SK-N-SH treated with all-trans-retinoic acid at 6 μM for 48 hours (cell line): ENCODE measurements around the gene ASB6.

ENCODE experiments used
- ATAC-seq: fragments of 200-7000 bp; cut with Tn5 transposase; 3 replicates; pipeline ENCODE4 v1.9.1; 2020; ENCODE audit warnings: mild to moderate bottlenecking, moderate library complexity
- ARNTL ChIP-seq: fragments of 450-650 bp; formaldehyde crosslinking; IDR thresholded peaks from 2 replicates; pipeline ENCODE4 v1.5.0; 2020; ENCODE audit warnings: low read depth, mild to moderate bottlenecking, moderate library complexity, borderline replicate concordance
- BACH2 ChIP-seq: fragments of 250-450 bp; sonication (Bioruptor Pico); IDR thresholded peaks from 2 replicates; pipeline ENCODE4 v1.9.0; 2021; ENCODE audit warnings: mild to moderate bottlenecking, borderline replicate concordance
- CSDC2 ChIP-seq: fragments of 250-450 bp; sonication (Bioruptor Pico); IDR thresholded peaks from 2 replicates; pipeline ENCODE4 v1.5.0; 2020; ENCODE audit warnings: mild to moderate bottlenecking, moderate library complexity
- ESRRG ChIP-seq: fragments of 250-450 bp; sonication (Bioruptor Pico); IDR thresholded peaks from 2 replicates; pipeline ENCODE4 v1.6.1; 2021; ENCODE audit warnings: mild to moderate bottlenecking
- GLIS3 ChIP-seq: fragments of 250-450 bp; sonication (Bioruptor Pico); IDR thresholded peaks from 2 replicates; pipeline ENCODE4 v1.5.0; 2020; ENCODE audit warnings: mild to moderate bottlenecking, moderate library complexity
- ISL1 ChIP-seq: fragments of 250-450 bp; sonication (Bioruptor Pico); IDR thresholded peaks from 2 replicates; pipeline ENCODE4 v2.1.2; 2022; ENCODE audit warnings: mild to moderate bottlenecking, moderate library complexity
- OSR1 ChIP-seq: fragments of 250-450 bp; sonication (Bioruptor Pico); IDR thresholded peaks from 2 replicates; pipeline ENCODE4 v1.8.0; 2022; ENCODE audit warnings: moderate library complexity, mild to moderate bottlenecking, inconsistent platforms
- PPARA ChIP-seq: fragments of 250-450 bp; sonication (Bioruptor Pico); IDR thresholded peaks from 2 replicates; pipeline ENCODE4 v1.5.0; 2020; ENCODE audit warnings: mild to moderate bottlenecking, borderline replicate concordance
- RARB ChIP-seq: fragments of 250-450 bp; sonication (Bioruptor Pico); IDR thresholded peaks from 2 replicates; pipeline ENCODE4 v1.8.0; 2021; ENCODE audit warnings: mild to moderate bottlenecking, moderate library complexity
- SNAI2 ChIP-seq: fragments of 250-450 bp; sonication (Bioruptor Pico); IDR thresholded peaks from 2 replicates; pipeline ENCODE4 v1.5.0; 2020; ENCODE audit warnings: mild to moderate bottlenecking, moderate library complexity
- TCF4 ChIP-seq: fragments of 250-450 bp; sonication (Bioruptor Pico); IDR thresholded peaks from 2 replicates; pipeline ENCODE4 v1.8.0; 2021; ENCODE audit warnings: mild to moderate bottlenecking, moderate library complexity, borderline replicate concordance
- TOX ChIP-seq: fragments of 250-450 bp; sonication (Bioruptor Pico); IDR thresholded peaks from 2 replicates; pipeline ENCODE4 v1.8.0; 2021; ENCODE audit warnings: mild to moderate bottlenecking, moderate library complexity, borderline replicate concordance
- ZC3H10 ChIP-seq: fragments of 250-450 bp; sonication (Bioruptor Pico); IDR thresholded peaks from 2 replicates; pipeline ENCODE4 v1.5.1; 2021; ENCODE audit warnings: mild to moderate bottlenecking, moderate library complexity
- ZFP3 ChIP-seq: fragments of 250-450 bp; sonication (Bioruptor Pico); IDR thresholded peaks from 2 replicates; pipeline ENCODE4 v1.5.0; 2020; ENCODE audit warnings: mild to moderate bottlenecking, moderate library complexity
- ZFP30 ChIP-seq: fragments of 450-650 bp; formaldehyde crosslinking; IDR thresholded peaks from 2 replicates; pipeline ENCODE4 v1.5.0; 2022; ENCODE audit warnings: mild to moderate bottlenecking, moderate library complexity
- ZNF565 ChIP-seq: fragments of 450-650 bp; formaldehyde crosslinking; conservative IDR thresholded peaks from 2 replicates; pipeline ENCODE4 v1.5.0; 2020; ENCODE audit warnings: low read depth, mild to moderate bottlenecking, moderate library complexity
- ZNF70 ChIP-seq: fragments of 450-650 bp; formaldehyde crosslinking; IDR thresholded peaks from 2 replicates; pipeline ENCODE4 v1.5.0; 2020; ENCODE audit warnings: mild to moderate bottlenecking, moderate library complexity
- ZNF8 ChIP-seq: fragments of 450-650 bp; formaldehyde crosslinking; IDR thresholded peaks from 2 replicates; pipeline ENCODE4 v1.5.0; 2020; ENCODE audit warnings: mild to moderate bottlenecking, moderate library complexity
- TF ChIP-seq, protein P1 (sequence below): fragments of 250-450 bp; sonication (Bioruptor Pico); IDR thresholded peaks from 2 replicates; pipeline ENCODE4 v1.5.0; 2020; ENCODE audit warnings: mild to moderate bottlenecking, moderate library complexity
- TF ChIP-seq, protein P2 (sequence below): fragments of 250-450 bp; sonication (Bioruptor Pico); IDR thresholded peaks from 2 replicates; pipeline ENCODE4 v1.8.0; 2021; ENCODE audit warnings: low read depth, mild to moderate bottlenecking, moderate library complexity, borderline replicate concordance
- TF ChIP-seq, protein P3 (sequence below): fragments of 250-450 bp; sonication (Bioruptor Pico); IDR thresholded peaks from 2 replicates; pipeline ENCODE4 v1.8.0; 2020; ENCODE audit warnings: mild to moderate bottlenecking, moderate library complexity, borderline replicate concordance

Gene ASB6

DNA sequence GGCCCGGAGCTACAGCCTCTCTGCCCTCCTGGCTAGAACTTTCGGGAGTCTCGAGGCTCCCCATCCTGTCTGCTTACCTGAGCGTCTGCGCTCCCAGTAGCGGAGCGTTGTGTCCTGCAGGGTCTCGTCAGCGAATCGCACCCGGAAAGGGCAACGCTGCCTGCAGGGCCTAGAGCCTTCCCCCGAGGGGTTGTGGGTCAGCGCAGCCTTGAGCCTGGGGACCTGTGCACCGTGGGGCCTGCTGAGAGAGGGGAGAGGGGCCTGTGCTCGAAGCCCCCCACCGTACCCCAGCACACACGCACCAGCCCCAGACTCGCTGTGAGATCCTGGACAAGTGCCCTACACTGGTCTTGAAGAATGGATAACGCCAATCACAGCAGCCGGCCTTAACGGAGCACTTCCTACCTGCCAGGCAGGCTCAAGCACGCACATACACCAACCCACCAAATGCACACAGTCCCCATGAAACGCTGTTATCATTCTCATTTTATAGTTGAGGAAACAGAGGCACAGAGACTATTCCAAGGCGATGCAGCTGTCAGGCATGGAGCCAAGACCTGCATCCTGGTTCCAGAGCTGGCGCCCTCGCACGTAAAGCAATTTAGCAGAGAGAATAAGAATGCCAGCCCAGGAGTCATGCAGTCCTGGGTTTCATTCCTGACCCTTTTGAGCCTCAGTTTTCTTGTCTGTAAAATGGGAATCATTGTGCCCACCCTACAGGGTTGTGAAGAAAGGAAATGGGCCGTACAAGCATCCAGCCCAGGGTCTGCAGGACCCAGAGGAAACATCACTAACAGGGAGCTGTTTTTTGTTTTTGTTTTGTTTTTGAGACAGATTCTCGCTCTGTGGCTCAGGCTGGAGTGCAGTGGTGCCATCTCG, 26.3 kb downstream of the ASB6 start:
- no peak for ATAC-seq
- TF ChIP-seq TOX (CRISPR knock-in tag) (no peak), ZC3H10 (CRISPR knock-in tag) (no peak), CSDC2 (no peak), ZNF8 (CRISPR knock-in tag) (no peak)
- TF ChIP-seq, protein P1, sequence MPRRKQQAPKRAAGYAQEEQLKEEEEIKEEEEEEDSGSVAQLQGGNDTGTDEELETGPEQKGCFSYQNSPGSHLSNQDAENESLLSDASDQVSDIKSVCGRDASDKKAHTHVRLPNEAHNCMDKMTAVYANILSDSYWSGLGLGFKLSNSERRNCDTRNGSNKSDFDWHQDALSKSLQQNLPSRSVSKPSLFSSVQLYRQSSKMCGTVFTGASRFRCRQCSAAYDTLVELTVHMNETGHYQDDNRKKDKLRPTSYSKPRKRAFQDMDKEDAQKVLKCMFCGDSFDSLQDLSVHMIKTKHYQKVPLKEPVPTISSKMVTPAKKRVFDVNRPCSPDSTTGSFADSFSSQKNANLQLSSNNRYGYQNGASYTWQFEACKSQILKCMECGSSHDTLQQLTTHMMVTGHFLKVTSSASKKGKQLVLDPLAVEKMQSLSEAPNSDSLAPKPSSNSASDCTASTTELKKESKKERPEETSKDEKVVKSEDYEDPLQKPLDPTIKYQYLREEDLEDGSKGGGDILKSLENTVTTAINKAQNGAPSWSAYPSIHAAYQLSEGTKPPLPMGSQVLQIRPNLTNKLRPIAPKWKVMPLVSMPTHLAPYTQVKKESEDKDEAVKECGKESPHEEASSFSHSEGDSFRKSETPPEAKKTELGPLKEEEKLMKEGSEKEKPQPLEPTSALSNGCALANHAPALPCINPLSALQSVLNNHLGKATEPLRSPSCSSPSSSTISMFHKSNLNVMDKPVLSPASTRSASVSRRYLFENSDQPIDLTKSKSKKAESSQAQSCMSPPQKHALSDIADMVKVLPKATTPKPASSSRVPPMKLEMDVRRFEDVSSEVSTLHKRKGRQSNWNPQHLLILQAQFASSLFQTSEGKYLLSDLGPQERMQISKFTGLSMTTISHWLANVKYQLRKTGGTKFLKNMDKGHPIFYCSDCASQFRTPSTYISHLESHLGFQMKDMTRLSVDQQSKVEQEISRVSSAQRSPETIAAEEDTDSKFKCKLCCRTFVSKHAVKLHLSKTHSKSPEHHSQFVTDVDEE (CRISPR knock-in tag), result no peak

DNA sequence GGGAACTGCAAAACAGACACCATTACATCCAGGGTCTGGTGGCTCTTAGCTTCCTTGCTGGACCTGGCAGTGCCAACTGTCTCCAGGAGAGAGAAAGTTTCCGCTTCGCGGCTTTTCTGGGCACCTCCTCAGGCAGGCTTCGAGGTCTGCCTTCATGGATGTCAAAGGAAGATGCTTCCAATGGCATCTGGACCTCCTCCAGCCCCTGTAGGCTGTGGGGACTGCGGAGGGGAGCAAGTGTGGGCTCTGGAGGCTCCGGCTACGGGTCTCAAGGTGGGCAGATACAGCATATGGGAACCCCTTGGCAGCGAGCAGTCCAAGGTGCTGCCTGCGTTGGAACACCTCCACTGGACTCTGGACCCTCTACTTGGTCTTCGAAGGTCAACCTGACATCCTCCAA, 27.0 kb downstream of the ASB6 start:
- ATAC-seq, result no peak
- no peak for TF ChIP-seq ZFP30 (CRISPR knock-in tag)
- TF ChIP-seq, protein P1 (CRISPR knock-in tag), result no peak

DNA sequence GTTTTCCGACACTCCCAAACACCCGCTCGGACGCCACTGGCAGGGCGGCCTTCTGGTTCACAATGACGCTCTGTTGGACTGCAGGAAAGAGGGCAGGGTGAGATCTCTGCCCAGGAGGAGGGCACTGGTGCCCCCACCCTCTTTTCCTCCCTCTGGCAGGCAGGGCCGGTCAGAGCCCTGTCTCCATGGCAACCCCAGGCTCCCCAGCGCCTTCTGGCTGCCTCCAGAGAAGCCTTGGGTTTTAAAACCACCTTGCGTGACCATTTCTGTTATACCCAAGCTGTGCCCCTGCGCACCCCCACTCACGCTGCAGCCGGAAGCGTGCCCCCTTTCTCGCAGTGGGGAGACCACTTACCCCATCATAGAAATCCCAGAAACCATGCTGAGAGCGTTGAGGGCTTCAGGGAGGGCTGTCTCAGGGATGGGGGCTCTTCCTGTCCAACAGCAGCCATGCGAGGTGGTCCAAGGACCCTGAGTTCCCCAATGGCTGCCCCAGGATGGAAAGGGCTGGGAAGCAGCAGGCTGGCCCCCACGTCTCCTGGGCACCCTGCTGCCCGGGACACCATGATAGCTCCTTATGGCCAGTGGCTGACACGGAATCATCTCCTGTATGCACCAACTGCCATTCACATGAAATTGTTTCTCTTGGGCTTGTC, 28.3 kb downstream of the ASB6 start:
- ATAC-seq, result no peak
- TF ChIP-seq, protein P2, sequence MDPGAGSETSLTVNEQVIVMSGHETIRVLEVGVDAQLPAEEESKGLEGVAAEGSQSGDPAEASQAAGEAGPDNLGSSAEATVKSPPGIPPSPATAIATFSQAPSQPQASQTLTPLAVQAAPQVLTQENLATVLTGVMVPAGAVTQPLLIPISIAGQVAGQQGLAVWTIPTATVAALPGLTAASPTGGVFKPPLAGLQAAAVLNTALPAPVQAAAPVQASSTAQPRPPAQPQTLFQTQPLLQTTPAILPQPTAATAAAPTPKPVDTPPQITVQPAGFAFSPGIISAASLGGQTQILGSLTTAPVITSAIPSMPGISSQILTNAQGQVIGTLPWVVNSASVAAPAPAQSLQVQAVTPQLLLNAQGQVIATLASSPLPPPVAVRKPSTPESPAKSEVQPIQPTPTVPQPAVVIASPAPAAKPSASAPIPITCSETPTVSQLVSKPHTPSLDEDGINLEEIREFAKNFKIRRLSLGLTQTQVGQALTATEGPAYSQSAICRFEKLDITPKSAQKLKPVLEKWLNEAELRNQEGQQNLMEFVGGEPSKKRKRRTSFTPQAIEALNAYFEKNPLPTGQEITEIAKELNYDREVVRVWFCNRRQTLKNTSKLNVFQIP (CRISPR knock-in tag), result no peak
- no peak for TF ChIP-seq TCF4 (CRISPR knock-in tag)
- TF ChIP-seq BACH2 (CRISPR knock-in tag), result no peak
- no peak for TF ChIP-seq SNAI2 (CRISPR knock-in tag)
- TF ChIP-seq OSR1 (CRISPR knock-in tag), result no peak
- TF ChIP-seq ZNF70 (CRISPR knock-in tag), result no peak
- TF ChIP-seq ARNTL (CRISPR knock-in tag), result no peak
- TF ChIP-seq, protein P3, sequence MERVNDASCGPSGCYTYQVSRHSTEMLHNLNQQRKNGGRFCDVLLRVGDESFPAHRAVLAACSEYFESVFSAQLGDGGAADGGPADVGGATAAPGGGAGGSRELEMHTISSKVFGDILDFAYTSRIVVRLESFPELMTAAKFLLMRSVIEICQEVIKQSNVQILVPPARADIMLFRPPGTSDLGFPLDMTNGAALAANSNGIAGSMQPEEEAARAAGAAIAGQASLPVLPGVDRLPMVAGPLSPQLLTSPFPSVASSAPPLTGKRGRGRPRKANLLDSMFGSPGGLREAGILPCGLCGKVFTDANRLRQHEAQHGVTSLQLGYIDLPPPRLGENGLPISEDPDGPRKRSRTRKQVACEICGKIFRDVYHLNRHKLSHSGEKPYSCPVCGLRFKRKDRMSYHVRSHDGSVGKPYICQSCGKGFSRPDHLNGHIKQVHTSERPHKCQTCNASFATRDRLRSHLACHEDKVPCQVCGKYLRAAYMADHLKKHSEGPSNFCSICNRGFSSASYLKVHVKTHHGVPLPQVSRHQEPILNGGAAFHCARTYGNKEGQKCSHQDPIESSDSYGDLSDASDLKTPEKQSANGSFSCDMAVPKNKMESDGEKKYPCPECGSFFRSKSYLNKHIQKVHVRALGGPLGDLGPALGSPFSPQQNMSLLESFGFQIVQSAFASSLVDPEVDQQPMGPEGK (CRISPR knock-in tag), result no peak
- TF ChIP-seq ZNF8 (CRISPR knock-in tag), result no peak
- no peak for TF ChIP-seq RARB (CRISPR knock-in tag)
- no peak for TF ChIP-seq ESRRG (CRISPR knock-in tag)
- no peak for TF ChIP-seq ZC3H10 (CRISPR knock-in tag)
- TF ChIP-seq PPARA, result no peak
- TF ChIP-seq, protein P1 (CRISPR knock-in tag), result no peak
- TF ChIP-seq GLIS3 (CRISPR knock-in tag), result no peak
- TF ChIP-seq ZNF565 (CRISPR knock-in tag), result no peak
- no peak for TF ChIP-seq TOX (CRISPR knock-in tag)
- TF ChIP-seq ISL1 (CRISPR knock-in tag), result no peak
- TF ChIP-seq ZFP3 (CRISPR knock-in tag), result no peak
